HG03108 (cell line): ENCODE data around the gene FAM107B.

ENCODE experiments used
- ATAC-seq: cut with Tn5 transposase; IDR thresholded peaks from one replicate; pipeline ENCODE4 v1.9.1; 2021; ENCODE audit warnings: moderate library complexity; ENCODE audit not compliant: unreplicated experiment

FAM107B gene

DNA sequence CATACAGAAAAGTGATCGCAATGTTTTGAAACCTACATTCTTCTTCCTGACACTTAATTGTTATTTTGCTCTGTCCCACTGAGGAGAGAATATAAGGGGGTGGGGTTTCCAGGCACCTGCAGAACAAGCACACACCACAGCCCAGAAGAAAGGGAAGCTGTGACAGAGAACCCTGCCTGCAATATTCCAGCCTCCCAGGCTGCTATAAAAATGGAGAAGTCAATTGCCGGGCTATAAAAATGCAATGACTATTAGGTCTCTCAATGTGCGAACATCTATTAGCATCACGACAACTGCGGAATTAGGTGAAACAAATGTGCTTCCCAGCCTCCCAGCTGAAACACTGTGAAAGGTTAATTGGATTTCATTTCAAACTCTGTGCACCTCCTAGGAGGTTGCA, 298.7 kb downstream of the FAM107B start:
- no peak for ATAC-seq

GRCh38 chr10:14474656-14475055, 300.0 kb downstream of the FAM107B start:
- no peak for ATAC-seq

GRCh38 chr10:14470920-14471319, 303.8 kb downstream of the FAM107B start:
- ATAC-seq: no peak

DNA sequence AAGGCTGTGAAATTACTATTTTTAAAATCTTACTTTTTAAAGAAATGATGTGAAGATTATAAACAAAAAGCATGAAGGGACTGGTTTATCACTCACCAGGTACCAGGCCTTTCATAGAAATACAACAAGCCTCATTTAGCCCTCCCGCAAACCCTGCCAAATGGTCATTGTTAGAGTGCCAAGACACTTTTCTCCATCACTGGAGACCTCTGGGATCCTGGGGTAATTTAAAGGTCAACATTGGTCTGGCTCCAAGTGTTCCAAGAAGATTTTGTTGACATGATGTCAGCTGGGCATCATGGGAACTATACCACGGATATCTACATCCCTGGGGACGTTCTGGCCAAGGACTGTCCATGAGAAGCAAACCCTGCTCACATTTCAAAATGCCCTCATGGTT, 306.0 kb downstream of the FAM107B start:
- no peak for ATAC-seq
